Liver (tissue), 3 donors: ENCODE data around the gene IGF2BP3.

Experiments
- FOXA2 ChIP-seq: IDR thresholded peaks from 2 replicates; pipeline ENCODE4 v1.6.1; 2016; ENCODE audit warnings: antibody characterized with exemption
- GABPA ChIP-seq, 2 donors: IDR thresholded peaks in 1 of 2; conservative IDR thresholded peaks in 1 of 2; 2 replicates each; pipeline ENCODE4 v1.6.1; 2016; ENCODE audit warnings: antibody characterized with exemption in 2 of 2, mild to moderate bottlenecking in 1 of 2, moderate library complexity in 1 of 2
- HNF4A ChIP-seq, 2 donors: conservative IDR thresholded peaks; 2 replicates each; pipeline ENCODE4 v1.6.1; 2016; ENCODE audit warnings: antibody characterized with exemption in 2 of 2, mild to moderate bottlenecking in 2 of 2
- NR2F2 ChIP-seq: IDR thresholded peaks from 2 replicates; pipeline ENCODE4 v1.6.1; 2016; ENCODE audit warnings: antibody characterized with exemption
- RAD21 ChIP-seq, 2 donors: IDR thresholded peaks; 2 replicates each; pipeline ENCODE4 v1.6.1; 2016; ENCODE audit warnings: antibody characterized with exemption in 2 of 2, mild to moderate bottlenecking in 2 of 2
- SP1 ChIP-seq: IDR thresholded peaks from 2 replicates; pipeline ENCODE4 v1.6.1; 2018; ENCODE audit warnings: antibody characterized with exemption, mild to moderate bottlenecking
- TAF1 ChIP-seq: conservative IDR thresholded peaks from 2 replicates; pipeline ENCODE4 v1.6.1; 2016; ENCODE audit warnings: antibody characterized with exemption, mild to moderate bottlenecking
- YY1 ChIP-seq: IDR thresholded peaks from 2 replicates; pipeline ENCODE4 v1.6.1; 2016; ENCODE audit warnings: antibody characterized with exemption, mild to moderate bottlenecking
- TF ChIP-seq, protein P1 (sequence below): fragments of 150-350 bp; IDR thresholded peaks from 2 replicates; pipeline ENCODE4 v1.5.1; 2017; ENCODE audit warnings: improper control_type of control experiment, low read depth, low read length; ENCODE audit not compliant: missing input control
- TF ChIP-seq, protein P2 (sequence below): IDR thresholded peaks from 2 replicates; pipeline ENCODE4 v1.6.1; 2016; ENCODE audit warnings: antibody characterized with exemption
- TF ChIP-seq, protein P3 (sequence below): IDR thresholded peaks from 2 replicates; pipeline ENCODE4 v1.6.1; 2016; ENCODE audit warnings: antibody characterized with exemption
- TF ChIP-seq, protein P4 (sequence below): IDR thresholded peaks from 2 replicates; pipeline ENCODE4 v1.6.1; 2016; ENCODE audit warnings: antibody characterized with exemption, mild to moderate bottlenecking
- donor health status: healthy.
- donor health status: healthy.

DNA sequence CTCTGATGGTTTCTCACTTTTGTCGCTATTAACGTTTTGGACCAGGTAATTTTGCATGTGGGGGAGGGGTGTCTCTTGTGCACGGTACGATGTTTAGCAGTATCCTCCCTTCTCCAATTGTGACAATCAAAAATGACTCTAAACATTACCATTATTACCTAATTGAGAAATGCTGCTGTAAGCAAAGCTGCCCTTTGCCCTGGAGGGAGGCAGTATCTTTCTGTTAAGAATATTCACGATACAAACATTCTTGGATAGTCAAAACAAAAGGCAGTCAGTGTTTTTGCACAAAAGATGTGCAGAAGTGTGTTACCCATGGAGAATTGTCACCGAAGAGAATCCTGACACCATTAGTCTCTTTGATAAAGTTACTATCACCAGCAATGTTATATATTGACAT lies 161.5 kb downstream of the IGF2BP3 start:
- TF ChIP-seq, protein P1, sequence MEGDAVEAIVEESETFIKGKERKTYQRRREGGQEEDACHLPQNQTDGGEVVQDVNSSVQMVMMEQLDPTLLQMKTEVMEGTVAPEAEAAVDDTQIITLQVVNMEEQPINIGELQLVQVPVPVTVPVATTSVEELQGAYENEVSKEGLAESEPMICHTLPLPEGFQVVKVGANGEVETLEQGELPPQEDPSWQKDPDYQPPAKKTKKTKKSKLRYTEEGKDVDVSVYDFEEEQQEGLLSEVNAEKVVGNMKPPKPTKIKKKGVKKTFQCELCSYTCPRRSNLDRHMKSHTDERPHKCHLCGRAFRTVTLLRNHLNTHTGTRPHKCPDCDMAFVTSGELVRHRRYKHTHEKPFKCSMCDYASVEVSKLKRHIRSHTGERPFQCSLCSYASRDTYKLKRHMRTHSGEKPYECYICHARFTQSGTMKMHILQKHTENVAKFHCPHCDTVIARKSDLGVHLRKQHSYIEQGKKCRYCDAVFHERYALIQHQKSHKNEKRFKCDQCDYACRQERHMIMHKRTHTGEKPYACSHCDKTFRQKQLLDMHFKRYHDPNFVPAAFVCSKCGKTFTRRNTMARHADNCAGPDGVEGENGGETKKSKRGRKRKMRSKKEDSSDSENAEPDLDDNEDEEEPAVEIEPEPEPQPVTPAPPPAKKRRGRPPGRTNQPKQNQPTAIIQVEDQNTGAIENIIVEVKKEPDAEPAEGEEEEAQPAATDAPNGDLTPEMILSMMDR: no peak
- TF ChIP-seq SP1 (no peak), RAD21 (IDR thresholded peaks at IDR 0.05) (no peak), YY1 (no peak), GABPA (IDR thresholded peaks at IDR 0.05 in 1 of 2, conservative IDR thresholded peaks at IDR 0.05 in 1 of 2) (no peak), HNF4A (conservative IDR thresholded peaks at IDR 0.05) (no peak), TAF1 (no peak), NR2F2 (no peak), FOXA2 (no peak)
- TF ChIP-seq, protein P2, sequence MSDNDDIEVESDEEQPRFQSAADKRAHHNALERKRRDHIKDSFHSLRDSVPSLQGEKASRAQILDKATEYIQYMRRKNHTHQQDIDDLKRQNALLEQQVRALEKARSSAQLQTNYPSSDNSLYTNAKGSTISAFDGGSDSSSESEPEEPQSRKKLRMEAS: no peak
- TF ChIP-seq, protein P3, sequence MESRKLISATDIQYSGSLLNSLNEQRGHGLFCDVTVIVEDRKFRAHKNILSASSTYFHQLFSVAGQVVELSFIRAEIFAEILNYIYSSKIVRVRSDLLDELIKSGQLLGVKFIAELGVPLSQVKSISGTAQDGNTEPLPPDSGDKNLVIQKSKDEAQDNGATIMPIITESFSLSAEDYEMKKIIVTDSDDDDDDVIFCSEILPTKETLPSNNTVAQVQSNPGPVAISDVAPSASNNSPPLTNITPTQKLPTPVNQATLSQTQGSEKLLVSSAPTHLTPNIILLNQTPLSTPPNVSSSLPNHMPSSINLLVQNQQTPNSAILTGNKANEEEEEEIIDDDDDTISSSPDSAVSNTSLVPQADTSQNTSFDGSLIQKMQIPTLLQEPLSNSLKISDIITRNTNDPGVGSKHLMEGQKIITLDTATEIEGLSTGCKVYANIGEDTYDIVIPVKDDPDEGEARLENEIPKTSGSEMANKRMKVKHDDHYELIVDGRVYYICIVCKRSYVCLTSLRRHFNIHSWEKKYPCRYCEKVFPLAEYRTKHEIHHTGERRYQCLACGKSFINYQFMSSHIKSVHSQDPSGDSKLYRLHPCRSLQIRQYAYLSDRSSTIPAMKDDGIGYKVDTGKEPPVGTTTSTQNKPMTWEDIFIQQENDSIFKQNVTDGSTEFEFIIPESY: no peak
- TF ChIP-seq, protein P4, sequence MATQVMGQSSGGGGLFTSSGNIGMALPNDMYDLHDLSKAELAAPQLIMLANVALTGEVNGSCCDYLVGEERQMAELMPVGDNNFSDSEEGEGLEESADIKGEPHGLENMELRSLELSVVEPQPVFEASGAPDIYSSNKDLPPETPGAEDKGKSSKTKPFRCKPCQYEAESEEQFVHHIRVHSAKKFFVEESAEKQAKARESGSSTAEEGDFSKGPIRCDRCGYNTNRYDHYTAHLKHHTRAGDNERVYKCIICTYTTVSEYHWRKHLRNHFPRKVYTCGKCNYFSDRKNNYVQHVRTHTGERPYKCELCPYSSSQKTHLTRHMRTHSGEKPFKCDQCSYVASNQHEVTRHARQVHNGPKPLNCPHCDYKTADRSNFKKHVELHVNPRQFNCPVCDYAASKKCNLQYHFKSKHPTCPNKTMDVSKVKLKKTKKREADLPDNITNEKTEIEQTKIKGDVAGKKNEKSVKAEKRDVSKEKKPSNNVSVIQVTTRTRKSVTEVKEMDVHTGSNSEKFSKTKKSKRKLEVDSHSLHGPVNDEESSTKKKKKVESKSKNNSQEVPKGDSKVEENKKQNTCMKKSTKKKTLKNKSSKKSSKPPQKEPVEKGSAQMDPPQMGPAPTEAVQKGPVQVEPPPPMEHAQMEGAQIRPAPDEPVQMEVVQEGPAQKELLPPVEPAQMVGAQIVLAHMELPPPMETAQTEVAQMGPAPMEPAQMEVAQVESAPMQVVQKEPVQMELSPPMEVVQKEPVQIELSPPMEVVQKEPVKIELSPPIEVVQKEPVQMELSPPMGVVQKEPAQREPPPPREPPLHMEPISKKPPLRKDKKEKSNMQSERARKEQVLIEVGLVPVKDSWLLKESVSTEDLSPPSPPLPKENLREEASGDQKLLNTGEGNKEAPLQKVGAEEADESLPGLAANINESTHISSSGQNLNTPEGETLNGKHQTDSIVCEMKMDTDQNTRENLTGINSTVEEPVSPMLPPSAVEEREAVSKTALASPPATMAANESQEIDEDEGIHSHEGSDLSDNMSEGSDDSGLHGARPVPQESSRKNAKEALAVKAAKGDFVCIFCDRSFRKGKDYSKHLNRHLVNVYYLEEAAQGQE: no peak
